ENCODE results near the gene SETD1A. TPM values are rescaled to one million over a fixed set of nuclear protein-coding genes. Genes with fewer than 3 reads are reported as not detected.

The SETD1A gene
- total RNA-seq, 2 donors from 2014 or later = 10.0 to 29.1 TPM

GRCh38 chr16:31003744-31004143, 46.2 kb downstream of the SETD1A start:
- H3K36me3 ChIP-seq = no peaks in the 10 kb centered on the region
- no peak for TF ChIP-seq CTCF (IDR thresholded peaks at IDR 0.05)
- H3K4me1 ChIP-seq (replicated peaks) = no peaks in the 10 kb centered on the region
- no peak for DNase-seq (ENCODE audit: low spot score)
- no peaks in the 10 kb centered on the region for H3K9me3 ChIP-seq
- intact Hi-C loops (cut with DNase I) = no loop called here
- H3K27ac ChIP-seq = no peak overlapping the region
- H3K27me3 ChIP-seq (replicated peaks; ENCODE audit: insufficient read depth) = no peaks in the 10 kb centered on the region
- 89% methylated on average over 6 of the region's 6 CpGs for WGBS
- no peak overlapping the region for H3K4me3 ChIP-seq

GRCh38 chr16:31004658-31005057, 47.1 kb downstream of the SETD1A start:
- no peaks in the 10 kb centered on the region for H3K4me1 ChIP-seq (replicated peaks)
- no peak overlapping the region for H3K4me3 ChIP-seq
- no peaks in the 10 kb centered on the region for H3K36me3 ChIP-seq
- no peak for DNase-seq (ENCODE audit: low spot score)
- no peaks in the 10 kb centered on the region for H3K9me3 ChIP-seq
- no peak for TF ChIP-seq POLR2A (IDR thresholded peaks at IDR 0.05)
- no peak for TF ChIP-seq CTCF (IDR thresholded peaks at IDR 0.05)
- no peak for TF ChIP-seq POLR2AphosphoS5 (IDR thresholded peaks at IDR 0.05)
- WGBS = 80% methylated on average over 2 of the region's 2 CpGs
- no peaks in the 10 kb centered on the region for H3K27me3 ChIP-seq (replicated peaks; ENCODE audit: insufficient read depth)
- intact Hi-C loops (cut with DNase I) = no loop called here
- H3K27ac ChIP-seq = no peak overlapping the region

GRCh38 chr16:31005350-31006085, 48.0 kb downstream of the SETD1A start:
- WGBS = 79% methylated on average over 16 of the region's 16 CpGs
- H3K9me3 ChIP-seq = no peaks in the 10 kb centered on the region
- no peaks in the 10 kb centered on the region for H3K4me1 ChIP-seq (replicated peaks)
- H3K36me3 ChIP-seq = no peaks in the 10 kb centered on the region
- H3K4me3 ChIP-seq = no peak overlapping the region
- intact Hi-C loops (cut with DNase I) = no loop called here
- no peak for DNase-seq (ENCODE audit: low spot score)
- no peaks in the 10 kb centered on the region for H3K27me3 ChIP-seq (replicated peaks; ENCODE audit: insufficient read depth)
- TF ChIP-seq POLR2A (IDR thresholded peaks at IDR 0.05) (no peak), POLR2AphosphoS5 (IDR thresholded peaks at IDR 0.05) (no peak), CTCF (IDR thresholded peaks at IDR 0.05) (no peak)
- H3K27ac ChIP-seq = no peak overlapping the region

GRCh38 chr16:31006086-31006385, 48.5 kb downstream of the SETD1A start:
- H3K9me3 ChIP-seq = no peaks in the 10 kb centered on the region
- no peaks in the 10 kb centered on the region for H3K27me3 ChIP-seq (replicated peaks; ENCODE audit: insufficient read depth)
- H3K4me3 ChIP-seq = no peak overlapping the region
- no peaks in the 10 kb centered on the region for H3K36me3 ChIP-seq
- DNase-seq (ENCODE audit: low spot score) = no peak
- WGBS = 56% methylated on average over 7 of the region's 7 CpGs
- no peak for TF ChIP-seq POLR2AphosphoS5 (IDR thresholded peaks at IDR 0.05)
- TF ChIP-seq POLR2A (IDR thresholded peaks at IDR 0.05) = no peak
- intact Hi-C loops (cut with DNase I) = no loop called here
- H3K27ac ChIP-seq = no peak overlapping the region
- no peaks in the 10 kb centered on the region for H3K4me1 ChIP-seq (replicated peaks)

DNA sequence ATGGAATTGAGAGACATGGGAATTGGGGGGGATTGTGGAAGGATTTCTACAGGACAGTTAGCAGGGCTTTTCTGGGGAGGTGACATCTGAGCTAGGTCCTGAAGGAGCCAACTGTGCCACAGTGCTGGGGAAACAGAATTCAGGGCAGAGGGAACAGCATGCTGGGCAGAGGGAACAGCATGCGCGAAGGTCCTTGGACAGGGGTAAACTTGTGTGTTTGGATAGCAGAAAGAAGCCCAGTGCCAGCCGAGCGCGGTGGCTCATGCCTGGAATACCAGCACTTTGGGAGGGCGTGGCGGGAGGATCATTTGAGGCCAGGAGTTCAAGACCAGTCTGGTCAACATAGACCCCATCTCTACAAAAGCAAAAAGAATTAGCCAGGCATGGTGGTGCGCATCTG, 49.0 kb downstream of the SETD1A start:
- no peak overlapping the region for H3K27ac ChIP-seq
- intact Hi-C loops (cut with DNase I) = no loop called here
- H3K27me3 ChIP-seq (replicated peaks; ENCODE audit: insufficient read depth) = no peaks in the 10 kb centered on the region
- H3K9me3 ChIP-seq = no peaks in the 10 kb centered on the region
- DNase-seq (ENCODE audit: low spot score) = no peak
- WGBS = 91% methylated on average over 8 of the region's 8 CpGs
- no peaks in the 10 kb centered on the region for H3K4me1 ChIP-seq (replicated peaks)
- H3K4me3 ChIP-seq = no peak overlapping the region
- no peaks in the 10 kb centered on the region for H3K36me3 ChIP-seq
- TF ChIP-seq CTCF (IDR thresholded peaks at IDR 0.05) = no peak
- TF ChIP-seq POLR2A (IDR thresholded peaks at IDR 0.05) = no peak
- no peak for TF ChIP-seq POLR2AphosphoS5 (IDR thresholded peaks at IDR 0.05)
